GM12891 (cell line): ENCODE results near the gene PTGER2. TPM values are rescaled to one million over a fixed set of nuclear protein-coding genes. Genes with fewer than 3 reads are reported as not detected.

ENCODE experiments used
- DNase-seq: peaks from one replicate; pipeline ENCODE4 v3.0.0; 2011; ENCODE audit warnings: low spot score; ENCODE audit not compliant: insufficient read length
- FAIRE-seq: peaks from 2 replicates; lab custom pipeline; 2011; peaks lifted over from hg19 to GRCh38; lab: Jason Lieb, UNC
- PAX5 ChIP-seq: IDR thresholded peaks from 2 replicates; pipeline ENCODE4 v1.6.1; 2011; ENCODE audit warnings: low read length, moderate library complexity, mild to moderate bottlenecking; ENCODE audit not compliant: insufficient read depth, severe bottlenecking
- POLR2A ChIP-seq: IDR thresholded peaks from 2 replicates; pipeline ENCODE4 v1.6.1; 2011; ENCODE audit warnings: low read depth, low read length, control low read depth
- POLR2AphosphoS5 ChIP-seq: IDR thresholded peaks from 2 replicates; pipeline ENCODE4 v1.6.1; 2011; ENCODE audit warnings: low read depth, low read length, control low read depth
- POU2F2 ChIP-seq: IDR thresholded peaks from 2 replicates; pipeline ENCODE4 v1.6.1; 2011; ENCODE audit warnings: low read depth, mild to moderate bottlenecking, control low read depth, low read length, moderate library complexity
- SPI1 ChIP-seq: IDR thresholded peaks from 2 replicates; pipeline ENCODE4 v1.6.1; 2011; ENCODE audit warnings: low read depth, low read length, control low read depth
- TAF1 ChIP-seq: IDR thresholded peaks from 2 replicates; pipeline ENCODE4 v1.6.1; 2011; ENCODE audit warnings: low read depth, low read length, control low read depth
- polyA plus RNA-seq: library from polyadenylated mRNA; unstranded; fragments of >200 nt; gene quantifications from one replicate; pipeline ENCODE4 v1.2.1, GENCODE V29; 2012; ENCODE audit warnings: low read depth, missing spikeins, inconsistent platforms; ENCODE audit not compliant: missing spikeins

The PTGER2 gene, protein sequence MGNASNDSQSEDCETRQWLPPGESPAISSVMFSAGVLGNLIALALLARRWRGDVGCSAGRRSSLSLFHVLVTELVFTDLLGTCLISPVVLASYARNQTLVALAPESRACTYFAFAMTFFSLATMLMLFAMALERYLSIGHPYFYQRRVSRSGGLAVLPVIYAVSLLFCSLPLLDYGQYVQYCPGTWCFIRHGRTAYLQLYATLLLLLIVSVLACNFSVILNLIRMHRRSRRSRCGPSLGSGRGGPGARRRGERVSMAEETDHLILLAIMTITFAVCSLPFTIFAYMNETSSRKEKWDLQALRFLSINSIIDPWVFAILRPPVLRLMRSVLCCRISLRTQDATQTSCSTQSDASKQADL
- not detected for polyA plus RNA-seq

DNA sequence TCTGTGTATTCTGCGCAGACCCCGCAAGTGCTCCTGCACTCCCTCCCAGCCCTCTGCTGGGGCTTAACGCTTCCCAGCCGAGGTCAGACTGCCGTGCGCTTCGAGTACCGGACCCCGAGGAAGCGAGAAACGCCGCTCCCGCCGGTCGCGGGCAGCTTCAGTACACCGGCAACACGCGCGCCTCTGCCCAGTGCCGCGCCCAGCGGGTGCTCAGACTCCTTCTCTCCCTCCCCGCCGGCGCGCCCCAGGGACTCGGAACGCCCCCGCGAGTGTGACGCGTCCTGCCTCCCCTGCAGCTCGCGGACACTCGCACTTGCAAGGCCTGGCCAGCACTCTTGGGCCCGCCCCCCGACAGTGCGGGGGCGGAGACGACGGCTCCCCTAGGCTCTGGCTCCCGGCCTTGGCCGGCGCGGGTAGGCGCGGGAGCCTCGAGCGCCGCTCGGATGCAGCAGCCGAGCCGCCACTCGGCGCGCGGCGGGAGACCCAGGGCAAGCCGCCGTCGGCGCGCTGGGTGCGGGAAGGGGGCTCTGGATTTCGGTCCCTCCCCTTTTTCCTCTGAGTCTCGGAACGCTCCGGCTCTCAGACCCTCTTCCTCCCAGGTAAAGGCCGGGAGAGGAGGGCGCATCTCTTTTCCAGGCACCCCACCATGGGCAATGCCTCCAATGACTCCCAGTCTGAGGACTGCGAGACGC is at the start of gene PTGER2:
Gene PTGER2, plus strand, starts transcription at position 410 of the 692 bp plus-strand sequence. Its CDS starts 237 bp downstream, at position 647.
- FAIRE-seq = no peak
- peak; percentile 31 for DNase-seq
- TF ChIP-seq POU2F2 = no peak

DNA sequence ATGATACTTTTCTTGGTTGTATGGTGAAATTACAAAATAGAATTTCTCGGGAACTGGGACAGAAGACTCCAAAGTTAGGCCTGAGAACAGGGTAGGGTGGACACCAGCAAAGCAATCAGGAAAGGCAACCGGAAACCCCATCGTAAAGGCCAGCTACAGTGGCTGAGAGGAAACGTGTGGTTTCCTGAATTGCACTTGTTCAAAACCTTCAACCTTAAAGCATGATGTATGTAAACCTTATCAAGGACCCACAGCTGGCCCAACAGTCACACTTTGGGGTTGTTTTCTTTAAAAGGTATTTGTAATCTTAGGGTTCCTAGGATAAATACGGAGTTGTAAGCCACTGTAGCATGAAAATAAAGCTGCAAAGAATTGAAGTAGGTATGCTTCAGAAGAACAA is 48.9 kb upstream of the PTGER2 start:
- FAIRE-seq (peak; percentile 74), DNase-seq (no peak)
- TF ChIP-seq PAX5 = no peak
- no peak for TF ChIP-seq SPI1

DNA sequence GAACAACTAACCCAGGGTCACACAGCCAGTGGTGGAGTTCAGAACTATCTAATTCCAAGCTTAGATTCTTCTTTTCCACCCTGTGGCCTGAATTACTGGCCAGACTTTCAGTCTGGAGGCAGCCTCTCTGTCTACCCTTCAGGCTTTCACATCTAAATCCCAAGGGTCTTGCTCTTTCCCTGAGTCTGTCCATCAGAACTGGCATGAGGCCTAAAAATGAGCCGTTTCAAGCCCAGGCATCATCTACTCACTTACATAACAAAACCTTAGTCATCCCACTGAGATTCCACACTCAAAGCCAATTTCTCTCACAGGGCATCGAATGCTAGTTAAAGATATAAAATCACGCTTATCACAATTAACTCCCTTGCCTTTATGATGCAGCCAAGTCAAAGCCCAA is 47.9 kb upstream of the PTGER2 start:
- DNase-seq (no peak), FAIRE-seq (no peak)
- no peak for TF ChIP-seq PAX5
- TF ChIP-seq POLR2AphosphoS5 = no peak
- TF ChIP-seq POU2F2 = no peak
- TF ChIP-seq POLR2A = no peak
- TF ChIP-seq TAF1 = no peak
- TF ChIP-seq SPI1 = no peak

DNA sequence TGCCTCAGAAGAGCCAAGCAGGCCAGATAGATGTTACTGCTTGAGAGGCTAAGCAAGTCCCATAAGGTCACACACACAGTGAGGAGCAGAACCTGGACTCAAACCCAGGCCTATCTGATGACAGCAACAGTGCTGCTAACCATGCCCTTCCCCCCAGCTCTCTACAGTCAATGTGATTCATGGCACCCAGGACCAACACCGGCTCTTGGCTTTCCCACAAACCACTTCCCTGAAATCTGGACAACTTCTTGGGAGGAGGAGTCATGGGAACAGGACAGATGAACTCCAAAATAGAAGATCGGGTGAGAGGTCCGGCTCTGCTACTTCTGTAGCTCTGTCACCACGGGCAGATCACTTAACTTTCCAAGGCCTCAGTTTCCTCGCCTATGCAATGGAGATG is 47.3 kb upstream of the PTGER2 start:
- no peak for TF ChIP-seq PAX5
- TF ChIP-seq POLR2A = no peak
- no peak for TF ChIP-seq SPI1
- TF ChIP-seq POU2F2 = no peak
- no peak for TF ChIP-seq POLR2AphosphoS5
- no peak for TF ChIP-seq TAF1
- DNase-seq (no peak), FAIRE-seq (no peak)

DNA sequence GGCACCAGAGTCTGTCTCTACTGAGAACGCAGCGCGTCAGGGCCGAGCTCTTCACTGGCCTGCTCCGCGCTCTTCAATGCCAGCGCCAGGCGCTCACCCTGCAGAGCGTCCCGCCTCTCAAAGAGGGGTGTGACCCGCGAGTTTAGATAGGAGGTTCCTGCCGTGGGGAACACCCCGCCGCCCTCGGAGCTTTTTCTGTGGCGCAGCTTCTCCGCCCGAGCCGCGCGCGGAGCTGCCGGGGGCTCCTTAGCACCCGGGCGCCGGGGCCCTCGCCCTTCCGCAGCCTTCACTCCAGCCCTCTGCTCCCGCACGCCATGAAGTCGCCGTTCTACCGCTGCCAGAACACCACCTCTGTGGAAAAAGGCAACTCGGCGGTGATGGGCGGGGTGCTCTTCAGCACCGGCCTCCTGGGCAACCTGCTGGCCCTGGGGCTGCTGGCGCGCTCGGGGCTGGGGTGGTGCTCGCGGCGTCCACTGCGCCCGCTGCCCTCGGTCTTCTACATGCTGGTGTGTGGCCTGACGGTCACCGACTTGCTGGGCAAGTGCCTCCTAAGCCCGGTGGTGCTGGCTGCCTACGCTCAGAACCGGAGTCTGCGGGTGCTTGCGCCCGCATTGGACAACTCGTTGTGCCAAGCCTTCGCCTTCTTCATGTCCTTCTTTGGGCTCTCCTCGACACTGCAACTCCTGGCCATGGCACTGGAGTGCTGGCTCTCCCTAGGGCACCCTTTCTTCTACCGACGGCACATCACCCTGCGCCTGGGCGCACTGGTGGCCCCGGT is 46.4 kb upstream of the PTGER2 start, which contains the start of gene PTGDR:
Gene PTGDR, plus strand, starts transcription at position 198 of the 778 bp plus-strand sequence. Its CDS starts 117 bp downstream, at position 315.
- TF ChIP-seq PAX5 = no peak
- no peak for TF ChIP-seq POLR2A
- no peak for TF ChIP-seq SPI1
- no peak for TF ChIP-seq TAF1
- no peak for TF ChIP-seq POLR2AphosphoS5
- no peak for TF ChIP-seq POU2F2
- FAIRE-seq (no peak), DNase-seq (no peak)

DNA sequence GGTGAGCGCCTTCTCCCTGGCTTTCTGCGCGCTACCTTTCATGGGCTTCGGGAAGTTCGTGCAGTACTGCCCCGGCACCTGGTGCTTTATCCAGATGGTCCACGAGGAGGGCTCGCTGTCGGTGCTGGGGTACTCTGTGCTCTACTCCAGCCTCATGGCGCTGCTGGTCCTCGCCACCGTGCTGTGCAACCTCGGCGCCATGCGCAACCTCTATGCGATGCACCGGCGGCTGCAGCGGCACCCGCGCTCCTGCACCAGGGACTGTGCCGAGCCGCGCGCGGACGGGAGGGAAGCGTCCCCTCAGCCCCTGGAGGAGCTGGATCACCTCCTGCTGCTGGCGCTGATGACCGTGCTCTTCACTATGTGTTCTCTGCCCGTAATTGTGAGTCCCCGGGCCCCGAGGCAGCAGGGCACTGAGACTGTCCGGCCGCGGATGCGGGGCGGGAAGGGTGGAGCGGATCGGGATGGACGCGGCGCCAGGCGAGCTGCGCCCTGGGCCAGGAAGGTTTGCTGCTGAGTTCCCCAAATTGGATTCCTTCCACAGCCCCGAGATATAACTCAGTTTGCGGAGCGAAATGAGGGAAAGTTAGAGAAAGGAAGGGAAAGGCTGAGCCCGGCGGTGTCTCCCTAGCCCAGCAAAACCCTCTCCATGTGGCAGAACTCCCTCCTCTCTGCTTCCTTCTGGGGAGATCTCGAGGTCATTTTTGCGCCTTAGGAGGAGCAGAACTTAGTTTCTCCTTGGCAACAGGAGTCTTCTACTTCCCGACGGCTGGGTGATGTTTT is 45.6 kb upstream of the PTGER2 start:
- DNase-seq = no peak
- no peak for FAIRE-seq
- TF ChIP-seq POU2F2 = no peak
- TF ChIP-seq SPI1 = no peak
- no peak for TF ChIP-seq POLR2AphosphoS5

DNA sequence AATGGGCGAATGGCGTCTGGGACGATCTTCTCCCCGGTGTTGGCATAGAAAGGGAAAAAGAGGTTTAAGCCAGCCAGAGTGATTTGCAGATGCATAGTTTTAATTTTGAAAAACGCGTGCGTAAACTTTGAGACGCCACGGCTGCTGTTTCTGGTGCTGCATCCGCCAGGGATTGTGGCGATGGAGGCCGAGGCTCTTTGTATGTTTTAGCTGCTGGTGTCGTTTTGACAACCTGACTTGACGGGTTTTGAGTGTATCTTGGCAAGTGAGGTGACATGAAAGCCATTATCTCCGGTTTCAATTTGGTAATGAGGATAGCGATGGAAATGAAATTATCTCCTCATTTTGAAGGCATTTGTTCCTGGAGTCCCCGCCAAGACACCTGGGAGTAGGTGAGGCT is 45.0 kb upstream of the PTGER2 start:
- TF ChIP-seq PAX5 (no peak), TAF1 (no peak), SPI1 (no peak), POLR2AphosphoS5 (no peak), POU2F2 (no peak), POLR2A (no peak)
- FAIRE-seq (no peak), DNase-seq (no peak)

DNA sequence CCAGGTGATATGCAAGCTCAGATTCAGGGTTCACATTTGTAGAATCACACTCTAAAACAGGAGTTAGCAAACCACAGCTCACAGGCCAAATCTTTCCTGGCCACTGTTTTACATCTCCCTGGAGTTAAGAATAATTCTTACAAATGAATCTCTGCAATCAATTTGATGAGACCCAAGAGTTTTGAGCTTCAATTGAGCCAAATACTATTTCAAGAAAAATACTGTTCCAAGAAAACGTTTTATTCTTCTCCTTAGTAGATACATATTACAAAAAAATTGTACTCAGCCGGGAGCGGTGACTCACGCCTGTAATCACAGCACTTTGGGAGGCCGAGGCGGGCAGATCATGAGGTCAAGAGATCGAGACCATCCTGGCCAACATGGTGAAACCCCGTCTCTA is 44.1 kb upstream of the PTGER2 start:
- TF ChIP-seq TAF1 = no peak
- TF ChIP-seq POLR2AphosphoS5 = no peak
- TF ChIP-seq PAX5 = no peak
- TF ChIP-seq POU2F2 = no peak
- TF ChIP-seq SPI1 = no peak
- no peak for TF ChIP-seq POLR2A
- DNase-seq (no peak), FAIRE-seq (no peak)

DNA sequence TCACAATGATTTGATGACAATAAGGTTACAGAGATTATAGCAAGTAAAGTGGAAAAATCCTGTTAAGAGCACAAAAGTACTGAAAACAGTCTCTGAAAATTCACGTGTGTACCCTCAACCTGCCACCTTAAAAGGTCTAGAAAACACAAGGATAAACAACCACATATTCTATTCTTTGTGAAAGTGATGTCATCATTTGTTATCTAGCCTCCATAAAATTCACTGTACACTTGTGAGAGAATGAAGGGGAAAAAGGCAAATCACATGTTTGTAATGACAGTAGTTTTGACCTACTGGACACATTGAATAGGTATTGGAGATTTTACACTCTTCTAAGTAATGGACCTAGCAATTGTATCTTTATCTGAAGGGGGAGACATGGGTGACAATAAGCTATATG is 42.6 kb upstream of the PTGER2 start:
- TF ChIP-seq POLR2AphosphoS5 (no peak), SPI1 (no peak), POLR2A (no peak), POU2F2 (no peak), TAF1 (no peak), PAX5 (no peak)
- DNase-seq (no peak), FAIRE-seq (no peak)
